Prostate gland (tissue), 2 donors: ENCODE data around the gene DLGAP4. TPM values are rescaled to one million over a fixed set of nuclear protein-coding genes. Genes with fewer than 3 reads are reported as not detected.
A peak's percentile ranks its signal among the peaks of the same experiment; 100 is the strongest.

Experiments
- DNase-seq: peaks from one replicate; pipeline ENCODE4 v3.0.0-alpha.2; 2019; ENCODE audit warnings: low spot score
- H3K27ac ChIP-seq, 2 donors: fragments of 200-600 bp; sonication (generic); 2 replicates each; pipeline ENCODE4 v1.5.1; 2017 to 2019
- H3K27me3 ChIP-seq: fragments of 200-600 bp; sonication (generic); replicated peaks from 2 replicates; pipeline ENCODE4 v1.5.1; 2019; ENCODE audit not compliant: insufficient read depth
- H3K36me3 ChIP-seq, 2 donors: fragments of 200-600 bp; sonication (generic); 1 replicate in 1 of 2; 2 replicates in 1 of 2; pipeline versions ENCODE4 v1.5.1 to v1.8.1; 2017 to 2019
- H3K4me1 ChIP-seq: fragments of 200-600 bp; sonication (generic); replicated peaks from 2 replicates; pipeline ENCODE4 v1.5.1; 2019
- H3K4me3 ChIP-seq, 2 donors: fragments of 200-600 bp; sonication (generic); 2 replicates each; pipeline ENCODE4 v1.5.1; 2017 to 2019
- H3K9me3 ChIP-seq: fragments of 200-600 bp; sonication (generic); 2 replicates; pipeline ENCODE4 v1.5.1; 2017
- CTCF ChIP-seq, 4 experiments: fragments of 200-600 bp in 2 of 4; fragments of 450-650 bp in 2 of 4; sonication (generic) in 2 of 4; IDR thresholded peaks; 1 replicate in 3 of 4; 2 replicates in 1 of 4; pipeline ENCODE4 v1.5.1; 2016 to 2019; ENCODE audit warnings: antibody characterized with exemption in 4 of 4, mild to moderate bottlenecking in 2 of 4, moderate library complexity in 2 of 4
- POLR2A ChIP-seq: fragments of 450-650 bp; IDR thresholded peaks from one replicate; pipeline ENCODE4 v1.6.1; 2016; ENCODE audit warnings: antibody characterized with exemption, mild to moderate bottlenecking
- POLR2AphosphoS5 ChIP-seq: sonication (generic); formaldehyde crosslinking; IDR thresholded peaks from one replicate; pipeline ENCODE4 v1.6.1; 2017; ENCODE audit warnings: antibody characterized with exemption
- WGBS: methylation state at CpG from one replicate; pipeline ENCODE4 v1.1.5; 2018; 5-methylcytosine and 5-hydroxymethylcytosine counted together
- intact Hi-C: fragments of 100-400 bp; cut with DNase I; formaldehyde crosslinking; loops from one replicate; pipeline ENCODE4 v1.14.2; 2022
- total RNA-seq, 2 donors: library from RNA; depleted of rRNA; stranded (reverse); fragments of >200 nt; gene quantifications; one replicate each; pipeline ENCODE4 v1.1.0, GENCODE V29; 2016

The DLGAP4 gene
- total RNA-seq, 2 donors from 2014 or later = 38.0 to 104 TPM

GRCh38 chr20:36493051-36493800 is 187.1 kb downstream of the DLGAP4 start:
- H3K27me3 ChIP-seq = no peaks in the 10 kb centered on the region
- H3K36me3 ChIP-seq = peaks cover 0 to 17% of the 10 kb centered on the region in 2 donors
- H3K27ac ChIP-seq = peak overlapping the region; percentile 38 to 65
- no peak for TF ChIP-seq POLR2AphosphoS5
- TF ChIP-seq POLR2A = no peak
- TF ChIP-seq CTCF (IDR thresholded peaks at IDR 0.05) = peak in 1 of 4 experiments; percentile 56
- H3K9me3 ChIP-seq = no peaks in the 10 kb centered on the region
- 62% methylated on average over 10 of the region's 10 CpGs for whole genome bisulfite sequencing
- no peak overlapping the region for H3K4me3 ChIP-seq
- DNase-seq = no peak
- peaks cover 4% of the 10 kb centered on the region for H3K4me1 ChIP-seq
- intact Hi-C loops = no loop called here

DNA sequence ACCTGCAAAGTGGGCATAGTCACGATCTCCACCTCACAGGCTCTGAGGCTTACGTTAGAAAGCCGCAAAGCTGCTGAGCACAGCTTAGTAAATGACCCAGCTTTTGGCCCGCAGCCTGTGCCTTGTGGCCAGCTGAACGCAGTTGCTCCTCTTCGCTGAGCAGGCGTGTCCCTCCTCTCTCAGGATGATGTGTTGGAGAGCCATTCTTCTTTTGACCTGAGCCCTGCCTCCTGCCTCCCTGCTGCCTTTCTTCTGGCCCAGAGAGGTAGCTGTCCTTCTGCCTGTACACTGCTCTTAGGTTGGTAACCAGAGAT is 187.6 kb downstream of the DLGAP4 start:
- DNase-seq = peak; percentile 46
- no peak for TF ChIP-seq POLR2A
- TF ChIP-seq POLR2AphosphoS5 = peak; percentile 26
- peaks cover 0 to 20% of the 10 kb centered on the region in 2 donors for H3K36me3 ChIP-seq
- no peak overlapping the region for H3K4me3 ChIP-seq
- no peaks in the 10 kb centered on the region for H3K9me3 ChIP-seq
- no peaks in the 10 kb centered on the region for H3K27me3 ChIP-seq
- intact Hi-C loops = no loop called here
- H3K4me1 ChIP-seq = peaks cover 4% of the 10 kb centered on the region
- H3K27ac ChIP-seq = peak overlapping the region; percentile 38 to 65
- WGBS = 42% methylated on average over 7 of the region's 7 CpGs

GRCh38 chr20:36496707-36497669 is 190.8 kb downstream of the DLGAP4 start:
- no peak for TF ChIP-seq POLR2A
- no peak for TF ChIP-seq POLR2AphosphoS5
- TF ChIP-seq CTCF (IDR thresholded peaks at IDR 0.05) = no peak
- 85% methylated on average over 31 of the region's 33 CpGs for WGBS
- Histone ChIP-seq H3K4me1 (peaks cover 4% of the 10 kb centered on the region), H3K27ac (no peak overlapping the region), H3K4me3 (no peak overlapping the region), H3K36me3 (peaks cover 6 to 20% of the 10 kb centered on the region in 2 donors), H3K9me3 (no peaks in the 10 kb centered on the region), H3K27me3 (no peaks in the 10 kb centered on the region)
- no peak for DNase-seq
- intact Hi-C loops = no loop called here

DNA sequence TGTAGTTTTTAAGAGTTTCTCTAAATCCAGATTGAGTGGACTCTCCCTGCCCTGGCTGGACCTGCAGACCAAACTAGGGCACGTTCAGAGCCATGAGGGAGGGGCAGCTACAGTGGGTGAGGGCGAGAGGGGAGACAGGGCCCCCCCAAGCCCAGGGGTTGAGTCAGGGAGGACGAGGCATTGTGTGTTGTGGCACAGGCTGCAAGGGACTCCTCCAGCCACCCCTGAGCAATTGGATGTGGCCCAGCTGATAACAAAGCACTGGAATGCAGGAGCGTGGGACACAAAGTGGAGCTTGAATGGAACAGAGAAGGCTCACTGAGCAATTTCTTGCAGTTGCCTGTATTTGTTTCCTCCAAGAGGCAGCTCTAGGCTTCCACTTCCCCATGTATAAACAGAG is 191.7 kb downstream of the DLGAP4 start:
- Histone ChIP-seq H3K4me1 (peaks cover 4% of the 10 kb centered on the region), H3K27ac (no peak overlapping the region), H3K36me3 (peaks cover 6 to 20% of the 10 kb centered on the region in 2 donors), H3K27me3 (no peaks in the 10 kb centered on the region), H3K9me3 (no peaks in the 10 kb centered on the region), H3K4me3 (no peak overlapping the region)
- TF ChIP-seq POLR2AphosphoS5 = no peak
- TF ChIP-seq POLR2A = no peak
- no peak for DNase-seq
- 32% methylated on average over 4 of the region's 4 CpGs for WGBS
- intact Hi-C loops = no loop called here

- intact Hi-C loops = no loop called here
- peaks cover 6 to 20% of the 10 kb centered on the region in 2 donors for H3K36me3 ChIP-seq
These were observed 192.4 kb downstream of the DLGAP4 start for GRCh38 chr20:36498386-36499179.

More at GRCh38 chr20:36498386-36499179, 192.4 kb downstream of the DLGAP4 start:
- no peak for TF ChIP-seq POLR2AphosphoS5
- H3K4me1 ChIP-seq = no peaks in the 10 kb centered on the region
- WGBS = 83% methylated on average over 14 of the region's 14 CpGs
- no peaks in the 10 kb centered on the region for H3K27me3 ChIP-seq
- no peaks in the 10 kb centered on the region for H3K9me3 ChIP-seq
- DNase-seq = no peak
- H3K4me3 ChIP-seq = no peak overlapping the region
- H3K27ac ChIP-seq = no peak overlapping the region
